Tibial artery (tissue), 4 donors: ENCODE results near the gene DPH7.
"Not testable (repeated sequence)": the region's sequence is repeated elsewhere in the genome, so short reads cannot be mapped to it uniquely, and the experiment has no call there.

ENCODE experiments used
- DNase-seq, 2 donors: peaks; one replicate each; pipeline ENCODE4 v3.0.0-alpha.2; 2019
- H3K27ac ChIP-seq, 2 donors: fragments of 200-600 bp; sonication (generic) in 1 of 2; 1 replicate in 1 of 2; 2 replicates in 1 of 2; pipeline ENCODE4 v1.5.1; 2018 to 2019; ENCODE audit warnings: mild to moderate bottlenecking in 1 of 2
- H3K27me3 ChIP-seq, 2 donors: fragments of 200-600 bp; sonication (generic) in 1 of 2; one replicate each; pipeline versions ENCODE4 v1.5.1 to v1.6.0; 2016 to 2019
- H3K36me3 ChIP-seq, 3 donors: fragments of 200-600 bp; sonication (generic) in 2 of 3; one replicate each; pipeline ENCODE4 v1.5.1; 2016 to 2019; ENCODE audit warnings: mild to moderate bottlenecking in 2 of 3
- H3K4me1 ChIP-seq, 4 donors: fragments of 200-600 bp; sonication (generic) in 2 of 4; 1 replicate in 3 of 4; 2 replicates in 1 of 4; pipeline ENCODE4 v1.5.1; 2016 to 2019
- H3K4me3 ChIP-seq, 2 donors: fragments of 200-600 bp; sonication (generic) in 1 of 2; 1 replicate in 1 of 2; 2 replicates in 1 of 2; pipeline ENCODE4 v1.5.1; 2018 to 2019; ENCODE audit warnings: mild to moderate bottlenecking in 2 of 2
- H3K9me3 ChIP-seq, 3 donors: fragments of 200-600 bp; sonication (generic) in 1 of 3; one replicate each; pipeline ENCODE4 v1.5.1; 2016 to 2019
- intact Hi-C: fragments of 100-400 bp; cut with DNase I; formaldehyde crosslinking; loops from one replicate; pipeline ENCODE4 v1.15.0; 2023; ENCODE audit warnings: low total_unique reads
- TF ChIP-seq, protein P1 (sequence below), 2 experiments: fragments of 200-600 bp in 1 of 2; fragments of 450-650 bp in 1 of 2; IDR thresholded peaks; one replicate each; pipeline ENCODE4 v1.5.1; 2017 to 2019; ENCODE audit warnings: antibody characterized with exemption in 2 of 2, mild to moderate bottlenecking in 1 of 2, moderate library complexity in 1 of 2

DPH7 gene

DNA sequence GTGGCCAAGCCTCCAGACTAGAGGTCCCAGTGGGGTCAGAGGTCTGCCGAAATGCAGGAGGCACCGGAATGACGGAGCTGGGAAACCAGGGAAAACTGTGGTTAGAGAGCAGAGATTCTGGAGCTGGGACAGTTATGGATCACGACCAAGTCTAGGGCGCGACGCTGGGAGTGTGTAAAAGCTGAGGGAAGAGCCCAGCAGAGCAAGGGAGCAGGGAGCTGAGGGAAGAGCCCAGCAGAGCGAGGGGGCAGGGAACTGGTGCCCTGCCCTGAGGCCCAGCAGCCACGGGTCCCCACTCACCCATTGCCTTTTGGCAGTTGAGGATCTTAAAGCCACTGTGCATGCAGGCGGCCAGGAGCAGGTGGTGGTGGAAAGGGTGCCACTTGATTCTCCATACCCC, 14.6 kb downstream of the DPH7 start:
- H3K27ac ChIP-seq = no peak overlapping the region
- H3K27me3 ChIP-seq = no peaks in the 10 kb centered on the region
- no peaks in the 10 kb centered on the region for H3K9me3 ChIP-seq
- no peaks in the 10 kb centered on the region for H3K4me1 ChIP-seq
- TF ChIP-seq, protein P1, sequence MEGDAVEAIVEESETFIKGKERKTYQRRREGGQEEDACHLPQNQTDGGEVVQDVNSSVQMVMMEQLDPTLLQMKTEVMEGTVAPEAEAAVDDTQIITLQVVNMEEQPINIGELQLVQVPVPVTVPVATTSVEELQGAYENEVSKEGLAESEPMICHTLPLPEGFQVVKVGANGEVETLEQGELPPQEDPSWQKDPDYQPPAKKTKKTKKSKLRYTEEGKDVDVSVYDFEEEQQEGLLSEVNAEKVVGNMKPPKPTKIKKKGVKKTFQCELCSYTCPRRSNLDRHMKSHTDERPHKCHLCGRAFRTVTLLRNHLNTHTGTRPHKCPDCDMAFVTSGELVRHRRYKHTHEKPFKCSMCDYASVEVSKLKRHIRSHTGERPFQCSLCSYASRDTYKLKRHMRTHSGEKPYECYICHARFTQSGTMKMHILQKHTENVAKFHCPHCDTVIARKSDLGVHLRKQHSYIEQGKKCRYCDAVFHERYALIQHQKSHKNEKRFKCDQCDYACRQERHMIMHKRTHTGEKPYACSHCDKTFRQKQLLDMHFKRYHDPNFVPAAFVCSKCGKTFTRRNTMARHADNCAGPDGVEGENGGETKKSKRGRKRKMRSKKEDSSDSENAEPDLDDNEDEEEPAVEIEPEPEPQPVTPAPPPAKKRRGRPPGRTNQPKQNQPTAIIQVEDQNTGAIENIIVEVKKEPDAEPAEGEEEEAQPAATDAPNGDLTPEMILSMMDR (IDR thresholded peaks at IDR 0.05) = no peak
- H3K36me3 ChIP-seq = peaks cover 19 to 58% (median 29%) of the 10 kb centered on the region in 3 donors
- H3K4me3 ChIP-seq = no peak overlapping the region
- no peak for DNase-seq
- intact Hi-C loops = no loop called here

DNA sequence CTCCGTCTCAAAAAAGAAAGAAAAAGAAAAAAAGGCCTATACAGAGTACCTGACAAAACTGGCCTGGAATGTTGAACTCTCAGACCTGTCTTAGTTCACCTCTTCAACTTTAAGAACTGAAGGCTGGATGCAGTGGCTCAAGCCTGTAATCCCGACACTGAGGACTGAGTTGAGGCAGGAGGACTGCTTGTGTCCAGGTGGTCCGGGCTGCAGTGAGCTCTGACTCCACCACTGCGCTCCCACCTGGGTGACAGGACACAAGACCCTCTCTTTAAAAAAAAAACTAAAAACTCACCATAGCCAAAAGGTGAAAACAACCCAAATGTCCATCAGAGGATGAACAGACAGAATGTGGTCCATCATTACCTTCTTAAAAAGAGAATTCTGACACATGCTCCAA, 20.6 kb downstream of the DPH7 start:
- Histone ChIP-seq H3K9me3 (no peaks in the 10 kb centered on the region), H3K4me1 (no peaks in the 10 kb centered on the region), H3K4me3 (no peak overlapping the region), H3K27me3 (no peaks in the 10 kb centered on the region), H3K27ac (no peak overlapping the region), H3K36me3 (peaks cover 30 to 81% (median 53%) of the 10 kb centered on the region in 3 donors)
- no peak for DNase-seq
- intact Hi-C loops = no loop called here
- TF ChIP-seq, protein P1 (IDR thresholded peaks at IDR 0.05) = no peak

DNA sequence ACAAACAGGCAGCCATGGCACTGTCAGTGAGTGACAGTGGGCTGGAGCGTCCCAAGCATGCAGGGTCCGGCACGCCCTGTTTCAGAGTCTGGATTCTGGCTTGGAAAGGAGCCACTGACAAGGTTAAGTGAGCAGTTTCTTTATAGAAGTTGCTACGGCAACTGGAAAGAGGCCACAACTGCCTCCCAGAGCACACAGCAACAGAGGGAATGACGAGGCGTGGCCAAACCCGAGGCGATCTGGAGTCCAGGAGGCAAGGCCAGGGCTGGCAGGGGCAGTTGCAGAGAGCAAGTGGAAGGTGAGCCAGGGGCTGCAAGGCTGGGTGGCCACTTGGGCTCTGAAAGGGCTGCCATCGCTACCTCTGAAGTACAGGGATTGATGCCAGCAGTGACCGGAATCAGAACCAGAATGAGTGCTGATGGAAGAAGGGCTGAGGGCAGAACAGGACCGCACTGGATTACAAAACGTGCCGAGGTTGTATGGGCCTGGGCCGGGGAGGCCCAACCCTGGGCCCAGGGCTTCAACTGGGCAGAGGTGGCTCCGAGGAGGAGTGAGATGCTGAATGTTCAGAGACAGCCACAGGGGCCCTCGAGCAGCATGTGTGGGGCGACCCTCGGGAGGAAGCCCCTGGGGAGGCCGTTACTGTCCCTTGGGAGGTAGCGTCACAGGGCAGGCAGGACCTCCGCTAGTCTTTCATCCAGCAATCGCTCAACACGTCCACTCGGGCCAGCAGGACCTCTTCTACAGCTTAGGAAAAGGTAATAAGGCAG, 22.5 kb downstream of the DPH7 start:
- Histone ChIP-seq H3K4me3 (no peak overlapping the region), H3K36me3 (peaks cover 25 to 66% (median 48%) of the 10 kb centered on the region in 3 donors), H3K27me3 (no peaks in the 10 kb centered on the region), H3K4me1 (peaks cover 0 to 11% (median 7%) of the 10 kb centered on the region in 4 donors), H3K27ac (no peak overlapping the region), H3K9me3 (no peaks in the 10 kb centered on the region)
- intact Hi-C loops = no loop called here
- TF ChIP-seq, protein P1 (IDR thresholded peaks at IDR 0.05) = no peak
- no peak for DNase-seq

DNA sequence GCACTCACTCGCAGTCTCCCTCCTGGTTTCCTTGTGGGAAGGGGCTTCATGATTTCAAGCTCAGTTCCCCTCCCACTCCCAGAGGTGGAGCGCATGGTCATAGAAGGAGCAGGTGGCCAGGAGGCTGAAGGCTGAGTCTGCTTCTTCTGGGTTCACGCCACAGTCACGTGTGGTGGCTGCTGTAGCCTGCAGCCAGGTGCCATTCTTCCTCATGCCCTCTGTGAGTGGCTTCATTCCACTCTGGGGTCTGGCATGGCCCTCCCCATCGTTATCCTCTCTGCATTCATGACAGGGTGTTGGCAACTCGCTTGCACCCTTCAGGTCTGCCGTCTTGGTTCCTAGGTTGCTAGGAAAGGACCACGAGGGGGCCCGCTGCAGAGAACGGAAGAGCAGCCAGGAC, 23.5 kb downstream of the DPH7 start:
- Histone ChIP-seq H3K36me3 (peaks cover 25 to 61% (median 46%) of the 10 kb centered on the region in 3 donors), H3K4me3 (no peak overlapping the region), H3K27me3 (no peaks in the 10 kb centered on the region), H3K27ac (no peak overlapping the region), H3K4me1 (peaks cover 0 to 15% (median 7%) of the 10 kb centered on the region in 4 donors), H3K9me3 (no peaks in the 10 kb centered on the region)
- no peak for DNase-seq
- intact Hi-C loops = no loop called here
- TF ChIP-seq, protein P1 (IDR thresholded peaks at IDR 0.05) = no peak

DNA sequence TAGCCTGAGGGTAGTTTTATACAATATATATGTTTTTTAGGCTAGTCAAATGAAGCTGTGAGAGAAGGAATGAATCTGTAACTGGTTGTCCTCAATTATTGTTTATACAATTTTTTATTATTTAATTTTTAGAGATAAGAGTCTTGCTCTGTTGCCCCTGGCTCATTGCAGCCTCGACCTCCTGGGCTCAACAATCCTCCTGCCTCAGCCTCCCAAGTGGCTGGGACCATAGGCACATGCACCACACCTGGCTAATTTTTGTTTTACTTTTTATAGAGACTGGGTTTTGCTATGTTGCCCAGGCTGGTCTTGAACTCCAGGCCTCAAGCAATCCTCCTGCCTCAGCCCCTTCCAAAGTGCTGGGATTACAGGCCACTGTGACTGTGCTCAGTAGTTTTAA, 24.4 kb downstream of the DPH7 start:
- no peak overlapping the region for H3K27ac ChIP-seq
- no peak overlapping the region for H3K4me3 ChIP-seq
- H3K4me1 ChIP-seq = peaks cover 0 to 24% (median 14%) of the 10 kb centered on the region in 4 donors
- TF ChIP-seq, protein P1 (IDR thresholded peaks at IDR 0.05) = no peak
- no peaks in the 10 kb centered on the region for H3K9me3 ChIP-seq
- no peak for DNase-seq
- H3K36me3 ChIP-seq = peaks cover 25 to 53% (median 41%) of the 10 kb centered on the region in 3 donors
- intact Hi-C loops = no loop called here
- H3K27me3 ChIP-seq = no peaks in the 10 kb centered on the region

DNA sequence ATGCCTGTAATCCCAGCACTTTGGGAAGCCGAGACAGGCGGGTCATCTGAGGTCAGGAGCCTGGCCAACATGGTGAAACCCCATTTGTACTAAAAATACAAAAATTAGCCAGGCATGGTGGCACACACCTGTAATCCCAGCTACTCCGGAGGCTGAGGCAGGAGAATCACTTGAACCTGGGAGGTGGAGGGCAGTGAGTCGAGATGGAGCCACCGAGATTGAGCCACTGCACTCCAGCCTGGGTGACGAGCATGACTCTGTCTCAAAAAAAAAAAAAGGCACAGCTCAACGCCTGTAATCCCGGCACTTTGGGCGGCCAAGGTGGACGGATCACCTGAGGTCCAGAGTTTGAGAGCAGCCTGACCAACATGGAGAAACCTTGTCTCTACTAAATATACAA, 25.1 kb downstream of the DPH7 start:
- Histone ChIP-seq H3K4me1 (peaks cover 0 to 30% (median 17%) of the 10 kb centered on the region in 4 donors), H3K36me3 (peaks cover 25 to 49% (median 41%) of the 10 kb centered on the region in 3 donors)
- H3K27ac ChIP-seq, H3K9me3 ChIP-seq, H3K27me3 ChIP-seq, H3K4me3 ChIP-seq, DNase-seq, intact Hi-C loops: not testable (repeated sequence)
